ENCODE data around the gene FITM2. TPM values are rescaled to one million over a fixed set of nuclear protein-coding genes. Genes with fewer than 3 reads are reported as not detected.

FITM2 gene
- total RNA-seq, 4 donors from 2014 or later = 7.6 to 10.1 (median 8.7) TPM

DNA sequence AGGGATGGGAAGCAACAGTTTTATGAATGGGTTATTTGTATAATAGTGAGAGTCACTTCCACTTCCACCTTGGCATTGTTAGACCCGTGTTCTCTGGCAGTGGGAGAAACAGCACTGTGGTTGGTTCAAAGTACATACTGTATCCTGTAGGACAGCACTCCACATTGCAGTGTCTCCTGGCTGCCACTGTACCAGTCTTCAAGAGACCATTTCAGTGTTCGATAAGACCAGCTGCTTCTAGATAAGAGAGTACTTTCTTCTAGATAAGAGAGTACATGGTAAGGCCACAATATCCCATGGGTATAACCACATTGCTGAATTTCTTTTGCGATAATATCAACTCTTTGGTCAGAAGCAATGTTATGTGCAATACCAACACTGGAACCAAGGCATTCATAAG, 28.8 kb downstream of the FITM2 start:
- TF ChIP-seq, protein P1, sequence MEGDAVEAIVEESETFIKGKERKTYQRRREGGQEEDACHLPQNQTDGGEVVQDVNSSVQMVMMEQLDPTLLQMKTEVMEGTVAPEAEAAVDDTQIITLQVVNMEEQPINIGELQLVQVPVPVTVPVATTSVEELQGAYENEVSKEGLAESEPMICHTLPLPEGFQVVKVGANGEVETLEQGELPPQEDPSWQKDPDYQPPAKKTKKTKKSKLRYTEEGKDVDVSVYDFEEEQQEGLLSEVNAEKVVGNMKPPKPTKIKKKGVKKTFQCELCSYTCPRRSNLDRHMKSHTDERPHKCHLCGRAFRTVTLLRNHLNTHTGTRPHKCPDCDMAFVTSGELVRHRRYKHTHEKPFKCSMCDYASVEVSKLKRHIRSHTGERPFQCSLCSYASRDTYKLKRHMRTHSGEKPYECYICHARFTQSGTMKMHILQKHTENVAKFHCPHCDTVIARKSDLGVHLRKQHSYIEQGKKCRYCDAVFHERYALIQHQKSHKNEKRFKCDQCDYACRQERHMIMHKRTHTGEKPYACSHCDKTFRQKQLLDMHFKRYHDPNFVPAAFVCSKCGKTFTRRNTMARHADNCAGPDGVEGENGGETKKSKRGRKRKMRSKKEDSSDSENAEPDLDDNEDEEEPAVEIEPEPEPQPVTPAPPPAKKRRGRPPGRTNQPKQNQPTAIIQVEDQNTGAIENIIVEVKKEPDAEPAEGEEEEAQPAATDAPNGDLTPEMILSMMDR (IDR thresholded peaks at IDR 0.05 in 4 of 5, conservative IDR thresholded peaks at IDR 0.05 in 1 of 5) = no peak
- no peak for TF ChIP-seq POLR2A (IDR thresholded peaks at IDR 0.05)
- Histone ChIP-seq H3K9me3 (no peaks in the 10 kb centered on the region), H3K27ac (no peak overlapping the region), H3K27me3 (no peaks in the 10 kb centered on the region), H3K4me1 (no peaks in the 10 kb centered on the region), H3K4me3 (no peak overlapping the region), H3K36me3 (no peaks in the 10 kb centered on the region)
- DNase-seq = no peak
- ATAC-seq = no peak
- intact Hi-C loops (cut with DNase I; ENCODE audit: low total_unique reads) = no loop called here
- in situ Hi-C loops (cut with MboI; ENCODE audit: low sequenced_read_pairs in 4 of 4) = no loop called here

DNA sequence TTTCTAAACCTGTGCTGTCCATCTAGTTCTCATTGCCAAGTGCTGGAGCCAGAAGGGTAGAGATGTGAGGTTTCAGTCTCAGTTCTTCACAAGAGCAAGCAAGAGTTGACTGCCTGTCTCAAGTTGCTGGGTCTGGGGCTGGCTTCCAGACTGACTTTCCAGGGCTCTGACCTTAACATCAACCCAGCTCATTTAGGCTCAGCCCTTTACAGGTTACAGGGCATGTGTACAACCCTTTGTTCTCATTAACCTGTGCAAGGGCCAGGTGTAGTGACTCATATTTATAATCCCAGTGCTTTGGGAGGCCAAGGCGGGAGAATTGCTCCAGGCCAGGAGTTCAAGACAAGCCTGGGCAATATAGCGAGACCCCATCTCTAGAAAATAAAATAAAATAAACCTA, 30.6 kb downstream of the FITM2 start:
- Histone ChIP-seq H3K9me3 (no peaks in the 10 kb centered on the region), H3K27ac (no peak overlapping the region), H3K4me1 (no peaks in the 10 kb centered on the region), H3K4me3 (no peak overlapping the region), H3K36me3 (no peaks in the 10 kb centered on the region), H3K27me3 (no peaks in the 10 kb centered on the region)
- intact Hi-C loops (cut with DNase I; ENCODE audit: low total_unique reads) (no loop called here), in situ Hi-C loops (cut with MboI; ENCODE audit: low sequenced_read_pairs in 4 of 4) (no loop called here)
- ATAC-seq (no peak), DNase-seq (no peak)
- no peak for TF ChIP-seq POLR2A (IDR thresholded peaks at IDR 0.05)
- TF ChIP-seq, protein P1 (IDR thresholded peaks at IDR 0.05 in 4 of 5, conservative IDR thresholded peaks at IDR 0.05 in 1 of 5) = no peak

DNA sequence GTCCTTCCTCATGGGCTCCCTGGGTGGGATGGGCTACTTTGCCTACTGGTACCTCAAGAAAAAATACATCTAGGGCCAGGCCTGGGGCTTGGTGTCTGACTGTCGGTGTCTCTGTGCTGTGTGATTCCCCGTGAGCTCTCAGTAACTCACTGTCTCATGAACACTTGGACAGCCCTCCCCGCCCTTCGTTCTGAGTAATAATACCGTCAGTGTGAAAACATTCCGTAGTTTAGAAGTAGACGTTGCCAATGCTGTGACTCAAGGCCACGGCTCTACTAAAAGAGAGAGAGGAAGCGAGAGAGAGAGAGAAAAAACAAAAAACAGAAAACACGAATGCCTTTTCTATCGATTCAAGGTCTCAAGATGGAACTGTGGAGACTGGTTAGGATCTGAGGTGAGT, 31.8 kb downstream of the FITM2 start:
- no peaks in the 10 kb centered on the region for H3K9me3 ChIP-seq
- no peak overlapping the region for H3K4me3 ChIP-seq
- in situ Hi-C loops (cut with MboI; ENCODE audit: low sequenced_read_pairs in 4 of 4) = no loop called here
- H3K27me3 ChIP-seq = no peaks in the 10 kb centered on the region
- H3K27ac ChIP-seq = no peak overlapping the region
- no peak for TF ChIP-seq POLR2A (IDR thresholded peaks at IDR 0.05)
- TF ChIP-seq, protein P1 (IDR thresholded peaks at IDR 0.05 in 4 of 5, conservative IDR thresholded peaks at IDR 0.05 in 1 of 5) = no peak
- H3K36me3 ChIP-seq = no peaks in the 10 kb centered on the region
- H3K4me1 ChIP-seq = no peaks in the 10 kb centered on the region
- intact Hi-C loops (cut with DNase I; ENCODE audit: low total_unique reads) = no loop called here
- DNase-seq = no peak
- no peak for ATAC-seq

DNA sequence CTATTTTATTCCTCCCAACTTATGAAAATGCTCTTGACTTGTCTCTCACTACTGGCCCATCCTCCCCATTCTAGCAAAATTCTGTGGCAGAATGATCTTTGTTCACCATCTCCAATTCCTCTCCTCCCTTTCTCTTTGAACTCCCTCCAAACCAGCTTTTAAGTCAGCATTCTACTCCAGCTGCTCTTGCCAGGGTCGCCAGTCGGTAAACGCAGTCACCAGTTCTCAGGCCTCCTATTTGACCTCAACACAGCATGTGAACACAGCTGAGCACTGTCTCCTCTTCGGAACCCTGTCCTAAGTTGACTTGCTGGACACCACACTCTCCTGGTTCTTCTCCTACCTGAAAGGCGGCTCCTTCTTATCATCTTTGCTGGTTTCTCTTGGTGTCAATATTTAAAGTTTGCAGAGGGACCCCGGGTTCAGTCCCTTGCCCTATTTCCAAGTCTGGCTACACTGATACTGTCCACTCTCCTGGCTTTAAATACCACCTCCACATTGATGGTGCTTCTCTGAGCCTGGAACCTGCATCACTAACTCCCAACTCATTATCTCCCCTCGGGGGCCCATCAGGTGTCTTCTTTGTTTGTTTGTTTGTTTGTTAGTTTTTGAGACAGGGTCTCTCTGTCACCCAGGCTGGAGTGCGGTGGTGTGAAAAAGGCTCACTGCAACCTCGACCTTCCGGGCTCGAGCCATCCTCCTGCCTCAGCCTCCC, 36.5 kb downstream of the FITM2 start:
- H3K27ac ChIP-seq = no peak overlapping the region

More for the DNA sequence above, 36.5 kb downstream of the FITM2 start:
- no peaks in the 10 kb centered on the region for H3K4me1 ChIP-seq
- no peak overlapping the region for H3K4me3 ChIP-seq
- in situ Hi-C loops (cut with MboI; ENCODE audit: low sequenced_read_pairs in 4 of 4) = no loop called here
- intact Hi-C loops (cut with DNase I; ENCODE audit: low total_unique reads) = no loop called here
- H3K27me3 ChIP-seq = no peaks in the 10 kb centered on the region
- TF ChIP-seq POLR2A (IDR thresholded peaks at IDR 0.05) = no peak
- TF ChIP-seq, protein P1 (IDR thresholded peaks at IDR 0.05 in 4 of 5, conservative IDR thresholded peaks at IDR 0.05 in 1 of 5) = no peak
- H3K9me3 ChIP-seq = no peaks in the 10 kb centered on the region
- DNase-seq (no peak), ATAC-seq (no peak)
- no peaks in the 10 kb centered on the region for H3K36me3 ChIP-seq
